Left hindlimb (tissue), 1 donor: Measurements from ENCODE around the gene ZNF273.
"Not testable (repeated sequence)": the region's sequence is repeated elsewhere in the genome, so short reads cannot be mapped to it uniquely, and the experiment has no call there.

ENCODE experiments used
- DNase-seq: peaks from one replicate; pipeline ENCODE4 v3.0.0-alpha.2; 2018

ZNF273 gene

GRCh38 chr7:64947252-64948000 lies 44.4 kb downstream of the ZNF273 start:
- peak; percentile 36 for DNase-seq

GRCh38 chr7:64948774-64949173 lies 45.7 kb downstream of the ZNF273 start:
- not testable (repeated sequence) for DNase-seq

- not testable (repeated sequence) for DNase-seq
Measured at GRCh38 chr7:64950673-64951072, 47.6 kb downstream of the ZNF273 start.

GRCh38 chr7:64951250-64951848 lies 48.3 kb downstream of the ZNF273 start:
- DNase-seq = no peak

GRCh38 chr7:64959072-64959747 lies 56.1 kb downstream of the ZNF273 start:
- no peak for DNase-seq

GRCh38 chr7:64965594-64965993 lies 62.5 kb downstream of the ZNF273 start:
- no peak for DNase-seq

GRCh38 chr7:64978497-64979203 lies 75.6 kb downstream of the ZNF273 start:
- no peak for DNase-seq
